IPS-NIHi11 (cell line): ENCODE data around the gene EXD1.

Experiments
- DNase-seq: peaks from one replicate; pipeline ENCODE4 v3.0.0; 2012; ENCODE audit warnings: mixed read lengths, low spot score

Gene EXD1

GRCh38 chr15:41231422-41232226 lies 1.1 kb upstream of the EXD1 start:
- DNase-seq: no peak

DNA sequence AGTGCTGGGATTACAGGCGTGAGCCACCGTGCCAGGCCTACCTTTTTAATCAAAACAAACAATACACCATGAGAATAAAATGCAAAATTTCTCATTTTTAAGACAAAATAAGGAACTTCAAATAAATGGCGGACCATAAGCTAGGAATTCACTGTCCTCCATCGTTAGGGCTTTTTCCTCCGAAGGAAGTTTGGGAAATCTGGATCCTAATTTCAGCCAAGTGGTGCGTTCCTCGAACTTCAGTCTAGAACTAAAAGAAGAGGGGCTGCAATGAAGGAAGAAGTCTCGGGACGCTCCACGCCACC lies 260 bp downstream of the EXD1 start:
- DNase-seq: no peak

- no peak for DNase-seq
Observed at GRCh38 chr15:41219381-41219780, 11.2 kb downstream of the EXD1 start.

DNA sequence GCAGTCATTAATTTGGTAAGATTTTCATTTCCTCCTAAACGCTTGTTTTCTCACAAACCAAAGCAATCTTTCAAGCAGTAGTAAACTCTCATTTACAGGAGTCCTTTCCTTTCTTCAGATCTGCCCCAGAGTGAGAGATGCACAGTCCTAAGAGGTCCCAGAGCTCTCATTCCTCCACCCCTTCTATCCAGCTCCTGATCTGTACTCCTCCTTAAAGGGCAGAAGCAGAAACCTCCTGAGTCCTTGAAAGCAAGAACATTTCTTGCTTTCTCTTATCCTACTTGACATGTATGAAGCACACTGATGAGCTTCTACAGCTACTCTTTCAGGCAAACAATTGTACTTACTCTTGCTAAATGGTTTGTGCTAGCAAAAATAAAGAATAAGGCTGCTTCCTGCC lies 11.7 kb downstream of the EXD1 start:
- no peak for DNase-seq

DNA sequence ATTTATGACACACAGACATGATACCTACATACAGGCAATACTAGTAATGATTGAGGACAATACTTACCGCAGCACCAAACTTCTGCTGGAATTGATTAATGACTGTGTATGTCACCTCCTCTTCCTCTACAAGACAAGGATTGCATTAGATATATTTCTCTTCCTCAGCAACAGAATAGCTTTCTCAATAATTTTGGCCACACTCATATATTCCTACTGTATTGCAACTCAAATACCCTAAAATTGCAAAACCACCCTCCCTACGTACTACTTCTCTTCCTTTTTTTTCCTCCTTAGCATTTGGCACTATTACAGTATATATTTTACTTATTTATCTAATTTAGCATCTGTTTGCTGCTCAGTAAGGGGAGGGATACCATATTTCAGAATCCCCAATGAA lies 14.8 kb downstream of the EXD1 start:
- DNase-seq: no peak

GRCh38 chr15:41207687-41208448 lies 22.7 kb downstream of the EXD1 start:
- no peak for DNase-seq

DNA sequence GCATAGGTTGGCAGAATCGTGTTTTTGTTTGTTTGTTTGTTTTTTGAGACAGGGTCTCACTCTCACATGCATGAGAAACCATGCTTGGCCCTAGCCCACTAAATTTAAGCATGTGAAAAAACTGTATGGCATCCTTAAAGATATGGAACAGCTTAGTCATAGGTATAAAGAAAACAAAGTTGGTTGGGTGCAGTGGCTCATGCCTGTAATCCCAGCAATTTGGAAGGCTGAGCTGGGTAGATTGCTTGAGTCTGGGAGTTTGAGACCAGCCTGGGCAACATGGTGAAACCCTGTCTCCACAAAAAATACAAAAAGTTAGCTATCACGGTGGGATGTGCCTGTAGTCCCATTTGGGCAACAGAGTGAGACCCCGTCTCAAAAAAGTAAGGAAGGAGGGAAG lies 25.2 kb downstream of the EXD1 start:
- DNase-seq: no peak

GRCh38 chr15:41203395-41203794 lies 27.2 kb downstream of the EXD1 start:
- no peak for DNase-seq

GRCh38 chr15:41199470-41199869 lies 31.1 kb downstream of the EXD1 start:
- no peak for DNase-seq

- DNase-seq: no peak
Observed at GRCh38 chr15:41194444-41194843, 36.1 kb downstream of the EXD1 start.

GRCh38 chr15:41183581-41183980 lies 47.0 kb downstream of the EXD1 start:
- no peak for DNase-seq

GRCh38 chr15:41182266-41182665 lies 48.3 kb downstream of the EXD1 start:
- DNase-seq: no peak

DNA sequence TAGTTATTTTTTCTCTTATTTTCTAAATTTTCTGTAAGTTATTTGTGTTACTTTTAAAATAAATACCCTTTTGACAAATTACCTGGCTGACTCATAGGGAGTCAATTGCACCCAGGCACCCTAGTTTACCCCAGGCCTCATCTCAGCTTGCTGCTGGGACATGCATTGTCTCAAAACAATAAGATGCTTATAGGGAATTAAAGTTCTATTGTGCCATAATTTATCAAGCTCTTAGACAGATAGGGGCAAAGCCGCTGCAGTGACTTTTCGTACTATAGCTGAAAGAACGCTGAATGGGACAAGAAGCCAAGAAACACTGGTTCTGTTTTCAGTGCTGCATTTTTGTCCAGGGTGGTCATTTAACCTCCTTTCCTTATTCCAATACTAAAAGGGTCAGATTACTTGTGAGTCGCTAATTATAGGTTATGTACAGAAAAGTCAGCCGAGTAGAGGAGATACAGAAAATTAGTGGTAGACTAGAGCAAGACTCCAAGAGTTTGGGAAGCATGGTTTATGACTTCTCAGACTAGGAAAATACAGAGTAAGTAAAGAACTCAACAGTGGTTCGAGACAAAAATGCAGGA lies 50.3 kb downstream of the EXD1 start:
- DNase-seq: no peak

DNA sequence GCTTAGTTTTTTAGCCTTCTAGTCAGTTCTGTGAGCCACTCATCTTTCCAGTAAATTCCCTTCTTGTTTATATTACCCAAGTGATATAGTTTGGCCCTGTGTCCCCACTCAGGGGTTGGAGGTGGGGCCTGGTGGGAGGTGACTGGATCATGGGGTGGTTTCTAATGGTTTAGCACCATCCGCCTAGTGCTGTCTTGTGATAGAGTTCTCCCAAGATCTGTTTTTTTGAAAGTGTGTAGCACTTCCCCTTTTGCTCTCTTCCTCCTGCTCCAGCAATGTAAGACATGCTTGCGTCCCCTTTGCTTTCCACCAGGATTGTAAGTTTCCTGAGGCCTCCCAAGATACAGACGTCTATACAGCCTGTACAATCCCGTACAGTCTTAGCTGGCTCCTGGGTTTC lies 60.8 kb downstream of the EXD1 start:
- no peak for DNase-seq

- DNase-seq: no peak
Observed at GRCh38 chr15:41169086-41169485, 61.5 kb downstream of the EXD1 start.

- no peak for DNase-seq
Observed at GRCh38 chr15:41161736-41162135, 68.8 kb downstream of the EXD1 start.

DNA sequence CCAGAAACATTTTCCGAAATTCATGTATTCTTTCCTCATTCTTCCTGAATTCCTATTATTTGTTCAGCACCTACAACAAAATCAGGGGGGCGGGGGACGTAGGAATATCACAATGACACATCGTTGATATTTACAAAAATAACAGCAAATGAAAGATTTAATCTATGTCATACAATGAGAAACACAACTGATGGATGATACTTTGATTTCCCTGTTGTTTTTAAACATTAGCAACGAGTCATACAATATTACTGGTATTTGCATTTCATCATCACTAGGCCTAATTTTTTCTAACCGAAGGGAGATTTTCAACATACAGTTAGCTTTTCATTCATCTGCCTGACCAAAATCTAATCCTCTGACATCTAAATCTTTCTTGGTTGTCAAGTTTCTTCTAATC lies 69.2 kb downstream of the EXD1 start:
- DNase-seq: no peak

DNA sequence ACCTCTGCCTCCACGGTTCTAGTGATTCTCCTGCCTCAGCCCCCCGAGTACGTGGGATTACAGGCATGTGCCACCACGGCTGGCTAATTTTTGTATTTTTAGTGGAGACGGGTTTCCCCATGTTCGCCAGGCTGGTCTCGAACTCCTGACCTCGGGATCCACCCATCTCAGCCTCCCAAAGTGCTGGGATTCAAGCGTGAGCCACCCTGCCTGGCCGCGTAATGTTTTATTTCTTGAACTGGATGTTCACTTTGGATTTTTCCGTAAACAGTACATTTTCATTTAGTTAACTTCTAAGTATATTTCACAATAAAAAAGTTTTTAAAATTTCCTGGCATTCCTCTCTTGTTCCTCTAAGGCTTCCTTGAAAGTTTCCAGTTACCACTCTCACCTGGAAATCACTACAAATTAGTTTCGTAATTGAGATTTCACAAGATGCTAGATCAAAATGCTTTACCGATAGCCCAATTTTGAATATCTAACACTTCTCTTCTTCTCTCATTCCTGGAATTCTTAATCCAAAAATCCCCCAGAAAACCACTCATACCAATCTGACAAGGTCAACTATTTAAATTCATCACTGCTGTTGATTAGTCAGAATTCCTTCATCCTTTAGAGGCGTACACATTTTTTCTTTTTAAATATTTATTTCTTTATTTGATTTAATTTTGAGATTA lies 69.8 kb downstream of the EXD1 start:
- no peak for DNase-seq

DNA sequence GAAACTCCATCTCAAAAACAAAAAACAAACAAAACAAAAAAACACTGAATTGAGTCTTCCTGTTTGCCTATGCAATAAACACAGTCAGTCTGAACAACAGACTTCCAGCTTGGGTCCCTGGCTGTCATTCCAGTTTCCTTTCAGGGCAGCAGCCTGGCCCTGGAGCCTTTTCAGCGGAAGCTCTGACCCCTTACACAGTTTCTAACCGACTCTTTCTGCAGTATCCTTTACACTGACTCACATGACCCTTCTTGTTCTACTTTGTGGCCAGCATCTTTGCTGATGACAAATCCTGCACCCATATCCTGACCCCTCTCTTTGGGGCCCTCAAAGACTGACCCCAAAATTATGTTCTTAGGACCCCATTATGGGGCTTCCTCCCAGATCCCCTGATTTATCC lies 76.1 kb downstream of the EXD1 start:
- DNase-seq: no peak

DNA sequence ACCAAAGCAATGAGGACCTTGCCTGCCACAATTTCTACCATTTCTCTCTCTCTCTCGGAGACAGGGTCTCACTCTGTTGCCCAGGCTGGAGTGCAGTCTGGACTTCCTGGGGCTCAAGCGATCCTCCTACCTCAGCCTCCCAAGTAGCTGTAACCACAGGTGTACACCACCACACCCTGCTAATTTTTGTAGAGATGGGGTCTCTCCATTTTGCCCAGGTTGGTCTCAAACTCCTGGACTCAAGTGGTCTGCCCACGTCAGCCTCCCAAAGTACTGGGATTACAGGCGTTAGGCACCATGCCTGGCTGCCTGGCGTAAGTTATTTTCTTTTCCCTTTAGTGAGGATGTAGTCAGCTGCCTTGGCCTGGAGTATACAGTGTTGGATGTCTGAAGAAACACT lies 76.8 kb downstream of the EXD1 start:
- DNase-seq: no peak

DNA sequence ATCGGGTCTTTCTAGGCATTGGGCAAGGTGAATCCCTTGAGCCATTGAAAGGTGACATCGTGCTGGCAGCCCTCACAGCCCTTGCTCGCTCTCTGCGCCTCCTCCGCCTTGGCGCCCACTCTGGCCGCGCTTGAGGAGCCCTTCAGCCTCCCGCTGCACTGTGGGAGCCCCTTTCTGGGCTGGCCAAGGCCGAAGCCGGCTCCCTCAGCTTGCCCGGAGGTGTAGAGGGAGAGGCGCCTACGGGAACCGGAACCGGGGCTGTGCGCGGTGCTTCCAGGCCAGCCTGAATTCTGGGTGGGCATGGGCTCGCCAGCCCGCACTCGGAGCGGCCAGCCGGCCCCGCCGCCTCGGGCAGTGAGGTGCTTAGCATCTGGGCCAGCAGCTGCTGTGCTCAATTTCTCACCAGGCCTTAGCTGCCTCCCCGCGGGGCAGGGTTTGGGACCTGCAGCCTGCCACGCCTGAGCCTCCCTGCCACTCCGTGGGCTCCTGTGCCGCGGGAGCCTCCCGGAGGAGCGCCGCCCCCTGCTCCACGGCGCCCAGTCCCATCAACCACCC lies 79.0 kb downstream of the EXD1 start:
- no peak for DNase-seq

- no peak for DNase-seq
Observed at GRCh38 chr15:41150279-41150678, 80.3 kb downstream of the EXD1 start.

GRCh38 chr15:41148065-41148464 lies 82.5 kb downstream of the EXD1 start:
- DNase-seq: no peak
